SJSA1 (cell line): ENCODE data around the gene PTMA. TPM values are rescaled to one million over a fixed set of nuclear protein-coding genes. Genes with fewer than 3 reads are reported as not detected.

Experiments used
- DNase-seq, 2 experiments: peaks; one replicate each; pipeline ENCODE4 v3.0.0-alpha.2; 2015 to 2020; ENCODE audit warnings: low spot score in 2 of 2, low read depth in 1 of 2
- H3K27ac ChIP-seq: fragments of 250-450 bp; sonication (Bioruptor Pico); 2 replicates; pipeline ENCODE4 v1.5.1; 2020; ENCODE audit warnings: mild to moderate bottlenecking, moderate library complexity
- H3K27me3 ChIP-seq: fragments of 250-450 bp; sonication (Bioruptor Pico); replicated peaks from 2 replicates; pipeline ENCODE4 v1.5.1; 2020; ENCODE audit warnings: mild to moderate bottlenecking, moderate library complexity
- H3K36me3 ChIP-seq: fragments of 250-450 bp; sonication (Bioruptor Pico); 2 replicates; pipeline ENCODE4 v1.5.1; 2020; ENCODE audit warnings: mild to moderate bottlenecking
- H3K4me1 ChIP-seq: fragments of 250-450 bp; sonication (Bioruptor Pico); replicated peaks from 2 replicates; pipeline ENCODE4 v1.6.1; 2021; ENCODE audit warnings: mild to moderate bottlenecking
- H3K4me3 ChIP-seq: fragments of 250-450 bp; sonication (Bioruptor Pico); 2 replicates; pipeline ENCODE4 v1.5.1; 2020; ENCODE audit warnings: mild to moderate bottlenecking
- H3K9me3 ChIP-seq: fragments of 250-450 bp; sonication (Bioruptor Pico); replicated peaks from 2 replicates; pipeline ENCODE4 v1.5.1; 2020; ENCODE audit warnings: mild to moderate bottlenecking
- total RNA-seq: library from RNA; depleted of rRNA; stranded (reverse); fragments of >200 nt; shearing (Covaris generic); gene quantifications from 2 replicates; pipeline ENCODE4 v1.2.3, GENCODE V29; 2014

The PTMA gene
- total RNA-seq, 1 experiment from 2014 or later = 971 TPM

GRCh38 chr2:231667496-231667895 is 40.8 kb upstream of the PTMA start:
- Histone ChIP-seq H3K4me3 (no peak overlapping the region), H3K4me1 (peaks cover 60% of the 10 kb centered on the region), H3K9me3 (no peaks in the 10 kb centered on the region), H3K27ac (peak overlapping the region; percentile 99; the same call in 1 of the 2 replicates), H3K36me3 (no peaks in the 10 kb centered on the region), H3K27me3 (no peaks in the 10 kb centered on the region)
- no peak for DNase-seq

GRCh38 chr2:231668981-231669380 is 39.3 kb upstream of the PTMA start:
- Histone ChIP-seq H3K4me1 (peaks cover 75% of the 10 kb centered on the region), H3K4me3 (no peak overlapping the region), H3K27ac (no peak overlapping the region), H3K27me3 (no peaks in the 10 kb centered on the region), H3K9me3 (no peaks in the 10 kb centered on the region), H3K36me3 (no peaks in the 10 kb centered on the region)
- DNase-seq = no peak

- no peaks in the 10 kb centered on the region for H3K36me3 ChIP-seq
- no peaks in the 10 kb centered on the region for H3K9me3 ChIP-seq
- H3K4me3 ChIP-seq = no peak overlapping the region
- no peak overlapping the region for H3K27ac ChIP-seq
- no peaks in the 10 kb centered on the region for H3K27me3 ChIP-seq
- DNase-seq = no peak
- peaks cover 63% of the 10 kb centered on the region for H3K4me1 ChIP-seq
Observed at GRCh38 chr2:231671270-231672050, 36.9 kb upstream of the PTMA start.

- peak; percentile 83 to 91 for DNase-seq
- Histone ChIP-seq H3K4me3 (peak overlapping the region; percentile 24), H3K27ac (peak overlapping the region; percentile 88), H3K9me3 (no peaks in the 10 kb centered on the region), H3K4me1 (peaks cover 50% of the 10 kb centered on the region), H3K36me3 (no peaks in the 10 kb centered on the region), H3K27me3 (no peaks in the 10 kb centered on the region)
Observed at GRCh38 chr2:231672617-231673347, 35.5 kb upstream of the PTMA start.

- no peaks in the 10 kb centered on the region for H3K9me3 ChIP-seq
- H3K36me3 ChIP-seq = no peaks in the 10 kb centered on the region
- peak overlapping the region; percentile 24 for H3K4me3 ChIP-seq
- peak overlapping the region; percentile 88 for H3K27ac ChIP-seq
- H3K27me3 ChIP-seq = no peaks in the 10 kb centered on the region
- H3K4me1 ChIP-seq = peaks cover 45% of the 10 kb centered on the region
- DNase-seq = peak; percentile 77 to 92
Observed at GRCh38 chr2:231673348-231673770, 35.0 kb upstream of the PTMA start.

- Histone ChIP-seq H3K4me1 (peaks cover 45% of the 10 kb centered on the region), H3K36me3 (no peaks in the 10 kb centered on the region), H3K9me3 (no peaks in the 10 kb centered on the region), H3K27me3 (no peaks in the 10 kb centered on the region), H3K4me3 (no peak overlapping the region), H3K27ac (no peak overlapping the region)
- peak; percentile 64 to 77 for DNase-seq
Observed at GRCh38 chr2:231674587-231675338, 33.6 kb upstream of the PTMA start.

GRCh38 chr2:231676243-231676642 is 32.1 kb upstream of the PTMA start:
- no peak overlapping the region for H3K4me3 ChIP-seq
- no peak for DNase-seq
- no peaks in the 10 kb centered on the region for H3K9me3 ChIP-seq
- peaks cover 52% of the 10 kb centered on the region for H3K4me1 ChIP-seq
- H3K27me3 ChIP-seq = no peaks in the 10 kb centered on the region
- H3K27ac ChIP-seq = no peak overlapping the region
- H3K36me3 ChIP-seq = no peaks in the 10 kb centered on the region

GRCh38 chr2:231677632-231678104 is 30.7 kb upstream of the PTMA start:
- DNase-seq = peak; percentile 76 to 77

GRCh38 chr2:231679908-231680284 is 28.4 kb upstream of the PTMA start:
- no peak for DNase-seq
- Histone ChIP-seq H3K4me3 (no peak overlapping the region), H3K4me1 (peaks cover 22% of the 10 kb centered on the region), H3K36me3 (no peaks in the 10 kb centered on the region), H3K9me3 (no peaks in the 10 kb centered on the region), H3K27me3 (no peaks in the 10 kb centered on the region), H3K27ac (no peak overlapping the region)

More at GRCh38 chr2:231677632-231678104, 30.7 kb upstream of the PTMA start:
- Histone ChIP-seq H3K27me3 (no peaks in the 10 kb centered on the region), H3K4me1 (peaks cover 44% of the 10 kb centered on the region), H3K4me3 (no peak overlapping the region), H3K36me3 (no peaks in the 10 kb centered on the region), H3K27ac (no peak overlapping the region), H3K9me3 (no peaks in the 10 kb centered on the region)

- Histone ChIP-seq H3K4me1 (peaks cover 18% of the 10 kb centered on the region), H3K4me3 (peak overlapping the region; percentile 48), H3K36me3 (no peaks in the 10 kb centered on the region), H3K9me3 (no peaks in the 10 kb centered on the region), H3K27ac (peak overlapping the region; percentile 69), H3K27me3 (no peaks in the 10 kb centered on the region)
- no peak for DNase-seq
Observed at GRCh38 chr2:231680285-231680991, 27.9 kb upstream of the PTMA start.

- peak; percentile 59 to 88 for DNase-seq
Observed at GRCh38 chr2:231680992-231681852, 27.1 kb upstream of the PTMA start.

GRCh38 chr2:231682603-231683291 is 25.6 kb upstream of the PTMA start:
- Histone ChIP-seq H3K4me1 (peaks cover 24% of the 10 kb centered on the region), H3K27ac (no peak overlapping the region), H3K4me3 (no peak overlapping the region), H3K36me3 (no peaks in the 10 kb centered on the region), H3K9me3 (no peaks in the 10 kb centered on the region), H3K27me3 (no peaks in the 10 kb centered on the region)
- DNase-seq = no peak

More at GRCh38 chr2:231680992-231681852, 27.1 kb upstream of the PTMA start:
- Histone ChIP-seq H3K4me1 (peaks cover 18% of the 10 kb centered on the region), H3K36me3 (no peaks in the 10 kb centered on the region), H3K27me3 (no peaks in the 10 kb centered on the region), H3K4me3 (peak overlapping the region; percentile 48), H3K9me3 (no peaks in the 10 kb centered on the region), H3K27ac (peak overlapping the region; percentile 90)
